ENCODE measurements around the gene PTPRB. TPM values are rescaled to one million over a fixed set of nuclear protein-coding genes. Genes with fewer than 3 reads are reported as not detected.

PTPRB gene
- total and polyA plus RNA-seq, 2 experiments from 2014 or later: 0.36 to 1.7 TPM

DNA sequence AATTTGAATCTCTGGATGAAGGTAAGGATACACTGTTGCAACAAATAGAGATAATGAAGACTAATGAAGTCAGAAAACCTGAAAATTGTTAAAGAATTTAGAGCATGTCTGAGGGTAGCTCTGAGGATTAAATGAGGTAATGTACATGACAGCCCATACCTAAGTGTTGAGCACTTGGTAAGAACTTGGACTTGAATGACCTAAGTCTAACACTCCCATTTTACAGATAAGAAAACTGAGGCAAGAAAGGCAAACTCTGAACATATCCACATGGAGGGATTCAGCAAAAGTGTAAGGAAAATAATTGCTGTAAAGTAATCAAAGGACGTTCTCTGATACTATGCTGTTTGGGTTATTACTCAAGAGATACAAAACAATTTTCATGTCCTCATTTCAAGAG is 29.0 kb downstream of the PTPRB start:
- Histone ChIP-seq H2AFZ (no peak overlapping the region), H3K36me3 (replicated peaks; ENCODE audit: insufficient read depth, low read depth) (no peaks in the 10 kb centered on the region), H3K9me3 (ENCODE audit: low read depth) (no peaks in the 10 kb centered on the region), H4K20me1 (ENCODE audit: insufficient read depth, poor library complexity, severe bottlenecking) (no peaks in the 10 kb centered on the region), H3K4me2 (no peak overlapping the region), H3K27me3 (peaks cover 33% of the 10 kb centered on the region), H3K79me2 (no peaks in the 10 kb centered on the region), H3K4me1 (ENCODE audit: insufficient read depth) (peaks cover 8% of the 10 kb centered on the region), H3K9me2 (replicated peaks; ENCODE audit: insufficient read depth) (no peaks in the 10 kb centered on the region), H3K27ac (no peak overlapping the region), H3K4me3 (no peak overlapping the region)
- DNase-seq (ENCODE audit: low spot score): no peak
- 93% methylated on average over 1 of the region's 1 CpG for whole genome bisulfite sequencing (ENCODE audit: low lambda C conversion rate, missing lambda C conversion rate)
- TF ChIP-seq EZH2phosphoT487 (IDR thresholded peaks at IDR 0.05; ENCODE audit: low read depth, severe bottlenecking, unreplicated experiment) (no peak), EZH2 (IDR thresholded peaks at IDR 0.05; ENCODE audit: borderline replicate concordance) (no peak)
- TF ChIP-seq, protein P1, sequence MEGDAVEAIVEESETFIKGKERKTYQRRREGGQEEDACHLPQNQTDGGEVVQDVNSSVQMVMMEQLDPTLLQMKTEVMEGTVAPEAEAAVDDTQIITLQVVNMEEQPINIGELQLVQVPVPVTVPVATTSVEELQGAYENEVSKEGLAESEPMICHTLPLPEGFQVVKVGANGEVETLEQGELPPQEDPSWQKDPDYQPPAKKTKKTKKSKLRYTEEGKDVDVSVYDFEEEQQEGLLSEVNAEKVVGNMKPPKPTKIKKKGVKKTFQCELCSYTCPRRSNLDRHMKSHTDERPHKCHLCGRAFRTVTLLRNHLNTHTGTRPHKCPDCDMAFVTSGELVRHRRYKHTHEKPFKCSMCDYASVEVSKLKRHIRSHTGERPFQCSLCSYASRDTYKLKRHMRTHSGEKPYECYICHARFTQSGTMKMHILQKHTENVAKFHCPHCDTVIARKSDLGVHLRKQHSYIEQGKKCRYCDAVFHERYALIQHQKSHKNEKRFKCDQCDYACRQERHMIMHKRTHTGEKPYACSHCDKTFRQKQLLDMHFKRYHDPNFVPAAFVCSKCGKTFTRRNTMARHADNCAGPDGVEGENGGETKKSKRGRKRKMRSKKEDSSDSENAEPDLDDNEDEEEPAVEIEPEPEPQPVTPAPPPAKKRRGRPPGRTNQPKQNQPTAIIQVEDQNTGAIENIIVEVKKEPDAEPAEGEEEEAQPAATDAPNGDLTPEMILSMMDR (IDR thresholded peaks at IDR 0.05; ENCODE audit: poor library complexity): no peak

DNA sequence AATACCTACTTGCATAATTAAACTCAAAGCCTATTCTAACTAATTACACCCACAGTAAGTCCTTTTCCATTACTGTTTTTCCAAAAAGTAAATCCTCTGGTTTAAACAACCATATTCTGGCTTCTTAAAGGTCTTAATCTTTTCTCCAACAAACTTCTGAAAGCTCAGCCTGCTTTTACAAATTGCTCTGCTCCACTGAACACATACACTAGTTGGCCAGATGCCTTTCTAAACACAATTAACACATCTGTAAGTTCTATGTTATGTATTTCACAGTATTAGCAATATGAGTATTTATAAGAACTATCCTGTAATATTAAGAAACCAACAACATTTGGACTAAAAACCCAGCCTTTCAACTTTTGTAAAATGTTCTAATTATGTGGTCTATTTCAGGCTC is 30.1 kb downstream of the PTPRB start:
- no peaks in the 10 kb centered on the region for H3K9me2 ChIP-seq (replicated peaks; ENCODE audit: insufficient read depth)
- H3K27ac ChIP-seq: no peak overlapping the region
- no peak overlapping the region for H3K4me3 ChIP-seq
- DNase-seq (ENCODE audit: low spot score): no peak
- no peaks in the 10 kb centered on the region for H4K20me1 ChIP-seq (ENCODE audit: insufficient read depth, poor library complexity, severe bottlenecking)
- H3K79me2 ChIP-seq: no peaks in the 10 kb centered on the region
- no peak overlapping the region for H2AFZ ChIP-seq
- H3K9me3 ChIP-seq (ENCODE audit: low read depth): no peaks in the 10 kb centered on the region
- TF ChIP-seq, protein P1 (IDR thresholded peaks at IDR 0.05; ENCODE audit: poor library complexity): no peak
- TF ChIP-seq EZH2 (IDR thresholded peaks at IDR 0.05; ENCODE audit: borderline replicate concordance) (no peak), EZH2phosphoT487 (IDR thresholded peaks at IDR 0.05; ENCODE audit: low read depth, severe bottlenecking, unreplicated experiment) (no peak)
- H3K36me3 ChIP-seq (replicated peaks; ENCODE audit: insufficient read depth, low read depth): no peaks in the 10 kb centered on the region
- peaks cover 8% of the 10 kb centered on the region for H3K4me1 ChIP-seq (ENCODE audit: insufficient read depth)
- H3K27me3 ChIP-seq: peaks cover 33% of the 10 kb centered on the region
- H3K4me2 ChIP-seq: no peak overlapping the region

DNA sequence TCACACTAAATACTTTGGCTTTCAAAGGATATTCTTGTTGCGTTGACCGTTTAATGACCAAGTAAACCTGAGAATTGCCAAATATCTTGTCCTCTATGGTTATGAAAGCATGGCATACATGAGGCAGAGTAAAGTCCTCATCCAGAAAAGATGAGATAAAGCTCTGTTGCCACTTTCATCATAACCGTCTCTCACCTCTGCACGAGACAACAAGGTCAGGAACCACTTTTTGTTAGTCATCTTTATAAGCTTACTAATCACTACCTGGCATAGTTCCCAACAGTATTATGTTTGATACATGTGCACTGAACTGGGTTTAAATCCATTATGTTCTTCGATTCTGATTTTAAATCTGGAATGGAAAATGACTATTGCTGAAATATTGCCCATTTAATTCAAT is 31.3 kb downstream of the PTPRB start:
- no peak for DNase-seq (ENCODE audit: low spot score)
- Histone ChIP-seq H3K27ac (no peak overlapping the region), H3K27me3 (peaks cover 32% of the 10 kb centered on the region), H2AFZ (no peak overlapping the region), H3K36me3 (replicated peaks; ENCODE audit: insufficient read depth, low read depth) (no peaks in the 10 kb centered on the region), H3K4me1 (ENCODE audit: insufficient read depth) (peaks cover 8% of the 10 kb centered on the region), H3K9me2 (replicated peaks; ENCODE audit: insufficient read depth) (no peaks in the 10 kb centered on the region), H4K20me1 (ENCODE audit: insufficient read depth, poor library complexity, severe bottlenecking) (no peaks in the 10 kb centered on the region), H3K4me2 (no peak overlapping the region), H3K4me3 (no peak overlapping the region), H3K79me2 (no peaks in the 10 kb centered on the region), H3K9me3 (ENCODE audit: low read depth) (no peaks in the 10 kb centered on the region)
- TF ChIP-seq, protein P1 (IDR thresholded peaks at IDR 0.05; ENCODE audit: poor library complexity): no peak
- 90% methylated on average over 5 of the region's 5 CpGs for WGBS (ENCODE audit: low lambda C conversion rate, missing lambda C conversion rate)

DNA sequence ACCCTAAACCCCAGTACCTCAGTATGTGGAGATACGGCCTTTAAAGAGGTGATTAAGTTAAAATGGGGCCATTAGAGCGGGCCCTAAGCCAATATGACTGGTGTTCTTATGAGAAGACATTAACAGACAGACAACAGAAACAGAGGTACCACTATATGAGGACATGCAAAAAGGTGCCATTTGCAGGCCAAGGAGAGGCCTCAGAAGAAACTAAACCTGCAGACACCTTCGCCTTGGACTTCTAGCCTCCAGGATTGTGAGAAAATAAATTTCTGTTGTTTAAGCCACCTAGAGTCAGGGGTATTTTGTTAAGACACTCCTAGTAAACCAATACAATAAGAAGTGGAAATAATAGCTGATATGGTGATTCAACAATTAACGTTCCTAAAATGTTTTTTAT is 32.6 kb downstream of the PTPRB start:
- no peak overlapping the region for H3K4me3 ChIP-seq
- no peaks in the 10 kb centered on the region for H3K36me3 ChIP-seq (replicated peaks; ENCODE audit: insufficient read depth, low read depth)
- H2AFZ ChIP-seq: no peak overlapping the region
- H3K4me2 ChIP-seq: no peak overlapping the region
- WGBS (ENCODE audit: low lambda C conversion rate, missing lambda C conversion rate): 93% methylated on average over 4 of the region's 4 CpGs
- H3K4me1 ChIP-seq (ENCODE audit: insufficient read depth): peaks cover 8% of the 10 kb centered on the region
- no peak for TF ChIP-seq EZH2phosphoT487 (IDR thresholded peaks at IDR 0.05; ENCODE audit: low read depth, severe bottlenecking, unreplicated experiment)
- TF ChIP-seq, protein P1 (IDR thresholded peaks at IDR 0.05; ENCODE audit: poor library complexity): no peak
- no peak for TF ChIP-seq EZH2 (IDR thresholded peaks at IDR 0.05; ENCODE audit: borderline replicate concordance)
- DNase-seq (ENCODE audit: low spot score): no peak
- peaks cover 22% of the 10 kb centered on the region for H3K27me3 ChIP-seq
- no peaks in the 10 kb centered on the region for H4K20me1 ChIP-seq (ENCODE audit: insufficient read depth, poor library complexity, severe bottlenecking)
- no peaks in the 10 kb centered on the region for H3K79me2 ChIP-seq
- no peaks in the 10 kb centered on the region for H3K9me2 ChIP-seq (replicated peaks; ENCODE audit: insufficient read depth)
- H3K27ac ChIP-seq: no peak overlapping the region
- H3K9me3 ChIP-seq (ENCODE audit: low read depth): no peaks in the 10 kb centered on the region

Measured in hepatocyte (in vitro differentiated cells).